Stromal cell of bone marrow (primary cell): Measurements from ENCODE around the gene ADAMTS15.

Experiments used
- DNase-seq: peaks from one replicate; pipeline ENCODE4 v3.0.0-alpha.2; 2012; ENCODE audit warnings: low read depth

Gene ADAMTS15

GRCh38 chr11:130514851-130515250, 66.4 kb downstream of the ADAMTS15 start:
- no peak for DNase-seq

- no peak for DNase-seq
These were observed 67.5 kb downstream of the ADAMTS15 start for GRCh38 chr11:130515829-130516553.

- DNase-seq = no peak
These were observed 68.4 kb downstream of the ADAMTS15 start for GRCh38 chr11:130516554-130517505.

DNA sequence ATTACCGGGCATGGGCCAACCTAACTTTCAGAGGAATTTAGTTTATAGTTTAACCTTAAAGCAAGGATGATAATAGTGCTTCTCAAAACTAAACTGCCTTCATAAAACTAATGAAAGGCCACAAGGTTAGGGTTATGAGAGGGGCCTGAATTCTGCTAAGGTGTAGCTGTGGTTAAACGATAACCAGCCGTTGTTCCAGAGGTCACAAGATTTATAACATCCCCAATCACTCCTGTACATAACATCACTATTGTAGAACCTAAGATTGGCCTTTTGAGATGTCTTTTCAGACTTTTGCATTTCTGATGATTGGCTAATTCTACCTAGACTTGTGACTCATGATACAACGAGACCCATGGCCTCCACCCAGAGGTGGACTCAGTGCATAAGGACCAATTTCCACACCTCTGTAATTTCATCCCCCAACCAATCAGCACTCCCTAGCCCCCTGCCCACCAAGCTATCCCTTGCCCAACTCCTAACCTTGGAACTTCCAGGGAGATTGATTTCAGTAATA, 69.8 kb downstream of the ADAMTS15 start:
- DNase-seq = no peak

- no peak for DNase-seq
These were observed 70.9 kb downstream of the ADAMTS15 start for GRCh38 chr11:130519128-130519932.

DNA sequence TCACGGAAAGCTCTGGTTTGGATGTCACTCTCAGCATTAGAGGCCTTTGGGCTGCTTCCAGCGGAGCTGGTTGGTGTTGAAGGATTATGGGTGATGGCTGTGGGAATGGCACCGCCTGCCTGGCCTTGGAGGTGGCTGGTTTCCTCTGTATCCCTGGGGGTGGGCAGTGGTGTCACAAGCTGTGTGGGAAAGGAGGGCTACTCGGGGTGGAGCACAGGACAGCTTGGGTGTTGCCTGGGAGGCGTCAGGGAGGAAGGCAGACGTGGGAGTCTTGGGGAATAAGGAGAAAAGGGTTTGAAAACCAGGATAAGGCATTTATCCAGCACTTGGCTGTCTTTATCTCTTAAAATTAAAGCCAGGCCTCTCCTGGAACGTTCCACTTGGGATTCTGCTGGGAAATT, 71.8 kb downstream of the ADAMTS15 start:
- DNase-seq = no peak

DNA sequence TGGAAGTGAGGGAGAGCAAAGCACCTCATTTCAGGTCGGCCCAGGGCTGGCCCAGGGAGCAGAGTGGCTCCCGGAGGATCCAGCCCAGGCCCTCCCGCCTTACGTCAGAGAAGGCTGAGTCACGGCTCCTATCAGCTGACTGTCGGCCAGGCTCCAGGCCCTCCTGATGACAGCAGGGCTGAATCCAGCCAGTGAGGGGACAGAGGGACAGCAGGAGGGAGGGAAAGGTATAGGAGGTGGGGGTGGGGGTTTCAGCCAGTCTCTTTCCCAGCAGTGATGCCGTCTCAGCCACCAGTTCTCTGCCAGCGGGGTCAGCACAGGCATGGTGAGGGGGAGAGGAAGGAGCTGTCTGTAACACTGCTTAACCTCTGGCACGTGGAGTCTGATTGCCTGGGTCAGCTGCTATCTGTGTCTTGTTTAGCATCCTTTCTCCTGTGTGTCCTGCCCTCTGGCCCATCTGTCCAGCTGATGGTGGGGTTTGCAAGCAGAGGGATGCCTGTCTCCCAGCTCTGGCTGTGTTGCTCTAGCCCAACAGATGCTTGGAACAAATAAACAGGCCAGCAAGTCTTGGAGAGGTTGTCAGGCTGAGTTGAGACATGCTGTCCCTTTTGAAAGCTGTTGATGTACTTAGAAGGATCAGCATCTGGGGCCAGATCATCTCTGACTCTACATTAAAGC, 74.0 kb downstream of the ADAMTS15 start:
- DNase-seq = peak; percentile 82

DNA sequence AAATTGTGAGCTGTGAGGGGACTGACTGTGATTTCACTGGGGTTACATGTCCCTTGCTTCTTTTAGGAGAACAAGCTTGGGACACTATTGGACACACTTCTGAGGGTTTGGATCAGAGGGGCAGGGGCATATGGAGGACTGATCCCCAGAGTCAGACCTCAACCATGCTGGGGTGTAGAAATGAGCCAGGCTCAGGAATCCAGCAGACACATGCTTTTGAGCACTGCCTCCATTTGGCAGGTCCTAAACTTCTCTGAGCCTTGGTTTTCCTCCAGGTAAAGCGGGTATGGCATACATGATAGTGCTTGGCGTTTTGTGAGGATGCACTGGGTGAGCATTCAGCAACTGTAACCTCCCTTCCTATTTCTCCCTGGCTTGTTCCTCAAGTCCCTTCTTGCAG, 74.7 kb downstream of the ADAMTS15 start:
- DNase-seq = no peak

DNA sequence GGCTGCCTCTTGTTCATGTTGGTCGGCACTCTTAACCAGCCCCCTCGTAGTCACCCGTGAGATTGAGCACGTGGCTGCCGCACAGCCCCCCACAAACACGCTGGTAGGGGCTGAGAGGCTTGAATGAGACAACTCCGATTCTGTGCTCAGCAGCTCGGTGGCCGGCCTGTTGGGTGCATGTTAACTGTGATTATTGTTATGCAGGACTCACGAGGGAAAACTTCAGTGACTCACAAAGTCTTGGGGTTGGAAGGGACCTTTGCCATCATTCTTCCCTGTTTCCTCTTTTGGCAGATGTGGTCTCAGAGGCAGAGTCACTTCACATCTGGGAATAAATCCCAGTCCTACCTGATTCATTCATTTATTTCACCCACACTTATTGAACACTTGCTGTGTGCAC, 75.2 kb downstream of the ADAMTS15 start:
- DNase-seq = peak; percentile 67

DNA sequence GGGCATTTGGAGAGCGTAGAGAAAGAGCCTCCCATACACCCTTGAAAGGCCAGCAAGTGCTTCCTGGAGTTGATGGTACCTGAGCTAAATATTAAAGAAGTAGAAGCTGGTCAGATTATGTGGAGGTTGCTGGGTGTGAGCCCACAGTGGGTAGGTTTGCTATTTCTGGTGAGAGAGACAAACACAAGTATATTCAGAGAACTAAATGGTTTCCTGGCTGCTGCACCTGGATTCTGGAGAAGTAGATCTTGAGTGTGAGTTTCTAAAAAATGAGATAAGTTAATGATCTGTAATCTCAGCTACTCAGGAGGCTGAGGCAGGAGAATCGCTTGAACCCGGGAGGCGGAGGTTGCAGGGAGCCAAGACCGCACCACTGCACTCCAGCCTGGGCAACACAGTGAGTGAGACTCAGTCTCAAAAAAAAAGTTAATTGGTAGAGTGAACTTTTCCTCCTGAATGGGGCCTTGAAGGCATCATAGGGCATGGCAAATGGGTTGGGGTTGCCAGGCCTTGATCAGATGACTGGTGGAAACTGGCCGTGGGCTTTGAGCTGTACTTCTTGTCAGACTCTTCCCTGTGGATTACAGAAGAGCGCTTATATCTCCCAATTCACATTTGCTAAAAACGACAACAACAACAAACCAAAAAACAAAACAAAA, 75.8 kb downstream of the ADAMTS15 start:
- no peak for DNase-seq

DNA sequence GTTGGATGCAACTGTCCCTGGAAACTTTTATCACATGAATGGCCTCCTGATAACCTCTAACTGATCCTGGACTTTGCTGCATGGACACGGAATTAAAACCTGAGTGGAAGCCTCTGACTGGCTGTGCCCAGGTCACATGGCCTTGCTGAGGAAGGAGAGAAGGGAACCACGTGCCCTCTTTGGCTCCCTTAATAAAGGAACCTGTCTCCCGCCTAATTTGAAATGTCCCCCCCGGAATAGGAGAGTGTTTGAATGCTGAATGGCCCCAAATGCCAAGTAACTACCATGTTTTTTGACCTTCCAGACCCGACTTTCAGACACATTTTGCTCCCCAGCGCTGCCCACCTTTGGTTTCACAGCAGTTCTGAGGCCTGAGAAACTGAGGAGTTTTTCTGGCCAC, 76.9 kb downstream of the ADAMTS15 start:
- no peak for DNase-seq
